ENCODE measurements around the gene RNLS. TPM values are rescaled to one million over a fixed set of nuclear protein-coding genes. Genes with fewer than 3 reads are reported as not detected.
A peak's percentile ranks its signal among the peaks of the same experiment; 100 is the strongest.

Gene RNLS
- total RNA-seq, 1 experiment from 2014 or later: 8.7 TPM

GRCh38 chr10:88616250-88616977, 33.3 kb upstream of the RNLS start:
- peaks cover 10% of the 10 kb centered on the region; the same call in 1 of the 2 replicates for H3K9me3 Mint-ChIP-seq
- H3K4me1 Mint-ChIP-seq: 0 out of 2 replicates have a peak, but pooled peaks cover 3% of the 10 kb centered on the region
- ATAC-seq (no peak; the same call in 1 of the 2 replicates), DNase-seq (ENCODE audit: low spot score) (peak; percentile 8)
- no peak overlapping the region for H3K27ac Mint-ChIP-seq
- H3K36me3 Mint-ChIP-seq: no peaks in the 10 kb centered on the region
- no peak overlapping the region for H3K4me3 Mint-ChIP-seq
- no peaks in the 10 kb centered on the region for H3K27me3 Mint-ChIP-seq (ENCODE audit: low read depth)
- CTCF ChIA-PET: no interaction called here
- POLR2A ChIA-PET: no interaction called here
- TF ChIP-seq AFF4 (CRISPR knock-in tag; IDR thresholded peaks at IDR 0.05; ENCODE audit: borderline replicate concordance): no peak
- no peak for TF ChIP-seq SP1 (CRISPR knock-in tag; conservative IDR thresholded peaks at IDR 0.05)
- TF ChIP-seq ARID4B (CRISPR knock-in tag; IDR thresholded peaks at IDR 0.05; ENCODE audit: borderline replicate concordance): no peak
- TF ChIP-seq ATF1 (CRISPR knock-in tag; IDR thresholded peaks at IDR 0.05): no peak
- no peak for TF ChIP-seq ZBTB21 (CRISPR knock-in tag; IDR thresholded peaks at IDR 0.05; ENCODE audit: borderline replicate concordance)
- TF ChIP-seq E2F1 (CRISPR knock-in tag; IDR thresholded peaks at IDR 0.05): no peak
- no peak for TF ChIP-seq TEAD4 (CRISPR knock-in tag; IDR thresholded peaks at IDR 0.05)
- TF ChIP-seq ZNF317 (CRISPR knock-in tag; IDR thresholded peaks at IDR 0.05; ENCODE audit: borderline replicate concordance, low read depth): no peak
- TF ChIP-seq GRHL2 (CRISPR knock-in tag; IDR thresholded peaks at IDR 0.05; ENCODE audit: insufficient replicate concordance, severe bottlenecking): no peak
- no peak for TF ChIP-seq ERG (CRISPR knock-in tag; IDR thresholded peaks at IDR 0.05)
- TF ChIP-seq STAT6 (CRISPR knock-in tag; conservative IDR thresholded peaks at IDR 0.05; ENCODE audit: low read depth): no peak

All from WTC11 (cell line).